ENCODE data around the gene VWF.

- TF ChIP-seq, protein P1, sequence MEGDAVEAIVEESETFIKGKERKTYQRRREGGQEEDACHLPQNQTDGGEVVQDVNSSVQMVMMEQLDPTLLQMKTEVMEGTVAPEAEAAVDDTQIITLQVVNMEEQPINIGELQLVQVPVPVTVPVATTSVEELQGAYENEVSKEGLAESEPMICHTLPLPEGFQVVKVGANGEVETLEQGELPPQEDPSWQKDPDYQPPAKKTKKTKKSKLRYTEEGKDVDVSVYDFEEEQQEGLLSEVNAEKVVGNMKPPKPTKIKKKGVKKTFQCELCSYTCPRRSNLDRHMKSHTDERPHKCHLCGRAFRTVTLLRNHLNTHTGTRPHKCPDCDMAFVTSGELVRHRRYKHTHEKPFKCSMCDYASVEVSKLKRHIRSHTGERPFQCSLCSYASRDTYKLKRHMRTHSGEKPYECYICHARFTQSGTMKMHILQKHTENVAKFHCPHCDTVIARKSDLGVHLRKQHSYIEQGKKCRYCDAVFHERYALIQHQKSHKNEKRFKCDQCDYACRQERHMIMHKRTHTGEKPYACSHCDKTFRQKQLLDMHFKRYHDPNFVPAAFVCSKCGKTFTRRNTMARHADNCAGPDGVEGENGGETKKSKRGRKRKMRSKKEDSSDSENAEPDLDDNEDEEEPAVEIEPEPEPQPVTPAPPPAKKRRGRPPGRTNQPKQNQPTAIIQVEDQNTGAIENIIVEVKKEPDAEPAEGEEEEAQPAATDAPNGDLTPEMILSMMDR (optimal IDR thresholded peaks at IDR 0.05 in 1 of 3, IDR thresholded peaks at IDR 0.05 in 1 of 3, conservative IDR thresholded peaks at IDR 0.05 in 1 of 3; ENCODE audit: extremely low read depth in 1 of 3, insufficient read depth in 2 of 3, low read length in 3 of 3) = no peak
- no peak for TF ChIP-seq EZH2 (IDR thresholded peaks at IDR 0.05; ENCODE audit: low read length)
Observed at GRCh38 chr12:5914387-5915149, 209.9 kb downstream of the VWF start.
